Neutrophil (primary cell): ENCODE results near the gene MMAB.

Source experiments
- H3K27ac ChIP-seq: fragments of 200-600 bp; sonication (generic); 2 replicates; pipeline ENCODE4 v1.5.1; 2016; ENCODE audit warnings: mild to moderate bottlenecking, moderate library complexity
- H3K27me3 ChIP-seq: fragments of 200-600 bp; sonication (generic); 2 replicates; pipeline ENCODE4 v1.6.0; 2016; ENCODE audit warnings: mild to moderate bottlenecking
- H3K36me3 ChIP-seq: fragments of 200-600 bp; sonication (generic); 2 replicates; pipeline ENCODE4 v1.5.1; 2017
- H3K4me1 ChIP-seq, 2 experiments: fragments of 200-600 bp in 1 of 2; sonication (generic) in 1 of 2; 1 replicate in 1 of 2; 2 replicates in 1 of 2; pipeline versions ENCODE4 v1.5.1 to v1.6.1; 2013 to 2016; ENCODE audit warnings: low read depth in 1 of 2, low read length in 1 of 2, mild to moderate bottlenecking in 1 of 2, moderate library complexity in 1 of 2; ENCODE audit not compliant: control insufficient read depth in 1 of 2, insufficient read depth in 1 of 2
- H3K4me3 ChIP-seq, 2 experiments: fragments of 200-600 bp in 1 of 2; sonication (generic) in 1 of 2; 1 replicate in 1 of 2; 2 replicates in 1 of 2; pipeline ENCODE4 v1.5.1; 2013 to 2016; ENCODE audit warnings: low read depth in 1 of 2, low read length in 1 of 2, mild to moderate bottlenecking in 1 of 2, moderate library complexity in 1 of 2
- H3K9me3 ChIP-seq: fragments of 200-600 bp; sonication (generic); 2 replicates; pipeline ENCODE4 v1.5.1; 2016
- CTCF ChIP-seq: fragments of 200-600 bp; sonication (generic); IDR thresholded peaks from 2 replicates; pipeline ENCODE4 v1.5.1; 2016; ENCODE audit warnings: antibody characterized with exemption

The MMAB gene

GRCh38 chr12:109525279-109525585 lies 48.1 kb downstream of the MMAB start:
- no peak for TF ChIP-seq CTCF
- H3K36me3 ChIP-seq: peaks cover 97% of the 10 kb centered on the region

GRCh38 chr12:109524466-109525278 lies 48.6 kb downstream of the MMAB start:
- no peaks in the 10 kb centered on the region for H3K27me3 ChIP-seq
- H3K4me1 ChIP-seq: no peaks in the 10 kb centered on the region
- no peak overlapping the region for H3K27ac ChIP-seq
- H3K9me3 ChIP-seq: no peaks in the 10 kb centered on the region
- no peak overlapping the region for H3K4me3 ChIP-seq
- no peak for TF ChIP-seq CTCF
- H3K36me3 ChIP-seq: peaks cover 97% of the 10 kb centered on the region

More at GRCh38 chr12:109525279-109525585, 48.1 kb downstream of the MMAB start:
- H3K4me3 ChIP-seq: no peak overlapping the region
- H3K4me1 ChIP-seq: no peaks in the 10 kb centered on the region
- no peaks in the 10 kb centered on the region for H3K9me3 ChIP-seq
- no peak overlapping the region for H3K27ac ChIP-seq
- H3K27me3 ChIP-seq: no peaks in the 10 kb centered on the region

- Histone ChIP-seq H3K36me3 (peaks cover 96% of the 10 kb centered on the region), H3K4me3 (no peak overlapping the region), H3K27ac (no peak overlapping the region), H3K4me1 (no peaks in the 10 kb centered on the region), H3K9me3 (no peaks in the 10 kb centered on the region), H3K27me3 (no peaks in the 10 kb centered on the region)
- TF ChIP-seq CTCF: no peak
Measured at GRCh38 chr12:109523504-109523903, 49.8 kb downstream of the MMAB start.

GRCh38 chr12:109523071-109523470 lies 50.2 kb downstream of the MMAB start:
- Histone ChIP-seq H3K36me3 (peaks cover 96% of the 10 kb centered on the region), H3K27me3 (no peaks in the 10 kb centered on the region), H3K4me3 (no peak overlapping the region), H3K9me3 (no peaks in the 10 kb centered on the region), H3K27ac (no peak overlapping the region), H3K4me1 (no peaks in the 10 kb centered on the region)
- no peak for TF ChIP-seq CTCF

GRCh38 chr12:109521831-109522230 lies 51.5 kb downstream of the MMAB start:
- TF ChIP-seq CTCF: no peak
- H3K27ac ChIP-seq: no peak overlapping the region
- no peaks in the 10 kb centered on the region for H3K27me3 ChIP-seq
- peaks cover 96% of the 10 kb centered on the region for H3K36me3 ChIP-seq
- no peak overlapping the region for H3K4me3 ChIP-seq
- H3K4me1 ChIP-seq: no peaks in the 10 kb centered on the region
- H3K9me3 ChIP-seq: no peaks in the 10 kb centered on the region
